ENCODE results near the gene PDE9A.

PDE9A gene

GRCh38 chr21:42639646-42640152, 13.7 kb upstream of the PDE9A start:
- Mint-ChIP-seq H3K4me3 (no peak overlapping the region), H3K36me3 (ENCODE audit: insufficient read depth) (peaks cover 2% of the 10 kb centered on the region), H3K4me1 (no peaks in the 10 kb centered on the region), H3K27ac (ENCODE audit: low read depth) (no peak overlapping the region), H3K9me3 (no peaks in the 10 kb centered on the region), H3K27me3 (peaks cover 32% of the 10 kb centered on the region)
- no peak for DNase-seq (ENCODE audit: low spot score in 2 of 2)
- ATAC-seq (replicated peaks; ENCODE audit: extremely low read depth, poor library complexity, severe bottlenecking), result no peak

DNA sequence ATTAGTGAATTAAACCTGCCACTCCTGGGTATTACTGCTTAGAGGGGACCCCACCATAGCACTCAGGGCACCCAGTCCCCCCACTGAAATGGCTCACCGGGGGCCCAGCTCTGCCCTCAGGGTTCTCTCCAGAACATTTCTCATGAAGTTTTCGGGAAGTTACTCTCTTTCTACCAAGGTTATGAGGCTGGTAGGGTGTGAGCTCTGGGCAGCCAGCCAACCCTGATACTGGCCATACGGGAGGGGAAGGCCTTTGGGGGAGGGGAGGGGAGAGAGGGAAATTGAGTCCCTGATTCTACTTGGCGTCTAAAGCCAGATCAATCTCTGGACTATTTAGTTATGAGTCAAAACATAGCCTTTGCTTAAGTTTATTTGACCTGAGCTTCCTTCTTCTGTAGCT, 12.9 kb upstream of the PDE9A start:
- no peaks in the 10 kb centered on the region for H3K4me1 Mint-ChIP-seq
- no peak overlapping the region for H3K27ac Mint-ChIP-seq (ENCODE audit: low read depth)
- H3K27me3 Mint-ChIP-seq, result peaks cover 36% of the 10 kb centered on the region
- DNase-seq (ENCODE audit: low spot score in 2 of 2), result no peak
- H3K9me3 Mint-ChIP-seq, result no peaks in the 10 kb centered on the region
- no peak overlapping the region for H3K4me3 Mint-ChIP-seq
- ATAC-seq (replicated peaks; ENCODE audit: extremely low read depth, poor library complexity, severe bottlenecking), result no peak
- H3K36me3 Mint-ChIP-seq (ENCODE audit: insufficient read depth), result peaks cover 2% of the 10 kb centered on the region

DNA sequence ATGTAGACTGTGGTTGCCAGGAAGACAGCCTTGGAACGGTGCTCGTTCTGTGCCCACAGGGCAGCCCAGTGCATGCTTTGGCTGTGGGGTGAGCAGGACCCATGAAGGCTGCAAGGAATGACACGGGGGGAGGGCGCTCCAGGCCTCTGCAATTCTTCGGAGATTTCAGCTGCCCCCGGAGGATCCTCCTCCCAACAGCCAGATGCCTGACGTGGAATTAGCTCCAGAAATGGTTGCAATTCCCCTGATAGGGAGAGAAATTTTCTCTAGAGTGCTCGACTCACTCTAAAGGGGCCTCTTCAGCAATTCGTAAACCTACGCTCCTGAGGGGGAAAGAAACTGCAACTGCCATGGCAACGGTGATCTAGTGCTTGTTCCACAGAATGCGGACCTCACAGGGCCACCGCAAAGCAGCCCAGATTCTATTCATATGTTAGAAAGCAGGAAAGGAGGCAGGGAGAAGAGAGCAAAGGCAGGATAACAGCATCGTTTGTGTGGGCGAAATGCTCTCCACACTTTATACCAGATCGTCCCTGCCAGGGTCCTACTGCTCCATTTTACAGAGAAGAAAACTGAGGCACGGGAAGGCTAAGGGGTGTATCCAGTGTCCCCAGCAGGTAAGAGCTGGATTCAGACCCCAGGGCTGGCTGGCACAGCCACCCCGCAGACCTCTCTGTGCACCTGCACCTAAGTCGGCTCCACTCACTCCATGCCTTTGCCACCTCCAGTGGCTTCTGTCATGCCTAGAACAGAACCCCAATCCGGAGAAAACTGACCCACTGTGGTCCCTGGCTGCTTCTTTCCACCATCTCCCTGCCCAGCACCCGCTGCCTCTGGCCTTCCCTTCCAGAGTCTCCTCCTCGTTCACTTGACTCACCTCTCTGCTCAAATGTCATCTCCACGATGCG, 11.9 kb upstream of the PDE9A start:
- H3K9me3 Mint-ChIP-seq, result no peaks in the 10 kb centered on the region

DNA sequence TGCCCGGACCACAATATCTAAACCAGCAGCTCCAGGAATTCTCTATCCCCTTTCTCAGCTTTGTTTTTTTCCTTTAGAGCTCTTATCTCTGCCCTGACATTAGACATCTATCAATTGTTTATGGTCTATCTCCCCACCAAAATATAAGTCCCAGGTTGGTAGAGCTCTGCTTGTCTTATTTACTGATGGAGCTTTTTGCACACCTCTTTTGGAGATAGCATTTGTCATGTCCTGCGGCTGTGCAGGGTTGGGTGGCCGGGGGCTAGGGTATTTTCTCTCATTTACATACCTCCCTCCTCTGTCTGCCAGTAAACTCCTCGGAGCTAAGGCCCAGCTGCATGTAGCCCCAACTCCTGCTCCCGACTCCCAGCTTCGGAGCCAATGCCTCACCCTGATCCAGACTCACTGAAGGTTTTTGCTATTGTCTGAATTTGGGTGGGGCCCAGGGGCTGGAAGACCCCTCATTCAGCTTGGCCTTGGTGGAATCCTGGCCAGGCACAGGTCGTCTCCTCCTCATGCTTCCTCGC, 11.1 kb upstream of the PDE9A start:
- ATAC-seq (replicated peaks; ENCODE audit: extremely low read depth, poor library complexity, severe bottlenecking) (no peak), DNase-seq (ENCODE audit: low spot score in 2 of 2) (no peak)
- H3K27ac Mint-ChIP-seq (ENCODE audit: low read depth), result no peak overlapping the region
- no peak overlapping the region for H3K4me3 Mint-ChIP-seq
- H3K4me1 Mint-ChIP-seq, result no peaks in the 10 kb centered on the region
- H3K9me3 Mint-ChIP-seq, result no peaks in the 10 kb centered on the region
- peaks cover 2% of the 10 kb centered on the region for H3K36me3 Mint-ChIP-seq (ENCODE audit: insufficient read depth)
- peaks cover 36% of the 10 kb centered on the region for H3K27me3 Mint-ChIP-seq

More for the DNA sequence above, 11.9 kb upstream of the PDE9A start:
- no peak for ATAC-seq (replicated peaks; ENCODE audit: extremely low read depth, poor library complexity, severe bottlenecking)
- Mint-ChIP-seq H3K27ac (ENCODE audit: low read depth) (no peak overlapping the region), H3K27me3 (peaks cover 36% of the 10 kb centered on the region), H3K36me3 (ENCODE audit: insufficient read depth) (peaks cover 2% of the 10 kb centered on the region), H3K4me1 (no peaks in the 10 kb centered on the region), H3K4me3 (no peak overlapping the region)
- DNase-seq (ENCODE audit: low spot score in 2 of 2), result no peak

DNA sequence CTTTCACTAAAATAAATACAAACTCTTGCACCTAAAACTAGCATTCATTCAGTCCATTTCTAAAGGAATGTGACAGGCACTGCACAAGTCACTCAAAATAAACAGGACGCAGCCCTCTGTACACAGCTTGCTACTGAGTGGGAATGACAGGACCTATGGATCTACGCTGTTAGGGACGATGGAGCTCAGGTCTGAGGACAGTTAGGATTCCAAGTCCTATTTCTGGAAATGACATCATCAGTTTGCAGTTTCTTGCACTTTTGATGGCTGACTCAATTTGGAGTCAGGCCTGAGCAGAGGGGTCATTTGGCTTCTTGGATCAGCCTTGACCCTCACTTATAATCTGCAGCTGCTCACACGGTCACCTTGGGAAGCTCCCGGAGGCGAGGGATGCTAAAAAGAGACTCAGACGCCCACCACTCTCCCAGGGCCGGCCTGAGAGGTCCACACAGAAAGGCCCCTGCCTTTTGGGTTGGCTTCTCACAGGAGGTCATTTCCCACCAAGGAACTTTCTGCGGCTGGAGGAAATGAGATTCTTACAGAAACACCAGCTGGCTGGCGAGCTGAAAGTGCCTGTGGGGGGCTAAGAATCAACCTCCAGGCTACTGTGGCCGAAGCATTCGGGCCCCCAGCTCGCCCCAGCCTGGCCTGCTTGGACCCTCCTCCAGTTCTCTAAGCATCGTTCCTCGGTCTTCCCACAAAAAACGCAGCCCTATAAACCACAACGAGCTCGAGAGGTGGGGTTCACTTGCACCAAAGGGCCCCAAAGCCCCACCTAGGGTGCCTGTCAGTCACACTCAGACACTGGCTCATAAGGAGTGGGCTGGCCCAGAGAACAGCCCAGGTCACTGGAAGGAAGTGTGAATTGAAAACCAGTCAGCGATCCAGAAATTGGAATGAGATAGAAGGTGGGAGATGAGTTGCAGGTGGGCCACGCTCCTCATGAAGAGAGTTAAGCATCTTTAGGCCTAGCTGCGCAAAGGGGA, 8.9 kb upstream of the PDE9A start:
- Mint-ChIP-seq H3K9me3 (no peaks in the 10 kb centered on the region), H3K27ac (ENCODE audit: low read depth) (no peak overlapping the region), H3K27me3 (peaks cover 42% of the 10 kb centered on the region), H3K4me1 (no peaks in the 10 kb centered on the region), H3K4me3 (no peak overlapping the region), H3K36me3 (ENCODE audit: insufficient read depth) (peaks cover 2% of the 10 kb centered on the region)
- DNase-seq (ENCODE audit: low spot score in 2 of 2) (no peak), ATAC-seq (replicated peaks; ENCODE audit: extremely low read depth, poor library complexity, severe bottlenecking) (no peak)

DNA sequence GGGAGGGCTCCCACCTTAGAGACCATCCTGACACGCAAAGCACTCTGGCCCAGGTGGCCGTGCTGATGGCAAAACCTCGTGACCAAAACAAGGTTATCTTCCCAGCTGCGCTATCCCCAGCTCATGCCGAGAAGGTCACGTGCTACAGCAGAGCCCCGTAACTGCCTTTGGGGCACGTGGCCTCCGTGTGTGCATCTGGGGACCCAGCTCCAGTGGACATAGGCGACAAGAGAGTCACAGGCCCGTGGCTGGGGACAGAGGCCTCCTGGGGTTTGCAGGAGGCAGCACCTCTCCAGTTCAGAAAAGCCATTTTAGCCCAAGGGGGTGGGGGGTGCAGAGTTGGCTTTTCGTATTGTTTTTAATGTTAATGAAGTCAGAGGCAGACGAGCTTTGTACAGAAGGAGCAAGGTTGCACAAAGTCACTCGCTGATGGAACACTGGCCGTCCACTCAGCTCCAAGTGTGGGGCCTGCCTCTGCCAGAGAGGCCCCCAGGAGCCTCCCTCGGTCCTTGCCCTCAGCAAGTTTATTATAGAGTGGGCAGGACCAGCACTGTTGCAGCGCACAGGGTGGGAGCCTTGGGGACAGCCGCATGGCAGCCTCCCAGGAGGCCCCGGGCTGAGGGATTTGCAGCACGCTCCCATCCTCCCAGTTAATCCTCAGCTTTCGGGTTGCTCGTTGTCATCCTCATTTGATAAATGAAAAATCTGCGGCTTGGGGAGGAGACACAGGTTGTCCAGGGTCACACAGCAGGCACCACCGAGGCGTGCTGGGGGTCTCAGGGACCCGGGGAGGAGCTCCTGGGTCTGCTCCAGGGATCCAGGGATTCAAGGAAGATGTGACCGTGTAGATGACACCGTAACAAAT, 8.0 kb upstream of the PDE9A start:
- Mint-ChIP-seq H3K4me1 (no peaks in the 10 kb centered on the region), H3K27ac (ENCODE audit: low read depth) (no peak overlapping the region), H3K9me3 (no peaks in the 10 kb centered on the region)

GRCh38 chr21:42646076-42646825, 7.2 kb upstream of the PDE9A start:
- no peak overlapping the region for H3K4me3 Mint-ChIP-seq
- no peak overlapping the region for H3K27ac Mint-ChIP-seq (ENCODE audit: low read depth)
- no peak for ATAC-seq (replicated peaks; ENCODE audit: extremely low read depth, poor library complexity, severe bottlenecking)
- H3K27me3 Mint-ChIP-seq, result peaks cover 51% of the 10 kb centered on the region
- DNase-seq (ENCODE audit: low spot score in 2 of 2), result no peak
- H3K9me3 Mint-ChIP-seq, result no peaks in the 10 kb centered on the region
- H3K36me3 Mint-ChIP-seq (ENCODE audit: insufficient read depth), result peaks cover 2% of the 10 kb centered on the region
- H3K4me1 Mint-ChIP-seq, result no peaks in the 10 kb centered on the region

More for the DNA sequence above, 8.0 kb upstream of the PDE9A start:
- Mint-ChIP-seq H3K36me3 (ENCODE audit: insufficient read depth) (peaks cover 2% of the 10 kb centered on the region), H3K27me3 (peaks cover 45% of the 10 kb centered on the region), H3K4me3 (no peak overlapping the region)
- ATAC-seq (replicated peaks; ENCODE audit: extremely low read depth, poor library complexity, severe bottlenecking) (no peak), DNase-seq (ENCODE audit: low spot score in 2 of 2) (no peak)

GRCh38 chr21:42646836-42647235, 6.6 kb upstream of the PDE9A start:
- H3K27me3 Mint-ChIP-seq, result peaks cover 51% of the 10 kb centered on the region
- H3K4me1 Mint-ChIP-seq, result no peaks in the 10 kb centered on the region
- no peak for ATAC-seq (replicated peaks; ENCODE audit: extremely low read depth, poor library complexity, severe bottlenecking)
- peaks cover 2% of the 10 kb centered on the region for H3K36me3 Mint-ChIP-seq (ENCODE audit: insufficient read depth)
- no peak overlapping the region for H3K27ac Mint-ChIP-seq (ENCODE audit: low read depth)
- no peak overlapping the region for H3K4me3 Mint-ChIP-seq
- no peak for DNase-seq (ENCODE audit: low spot score in 2 of 2)
- H3K9me3 Mint-ChIP-seq, result no peaks in the 10 kb centered on the region

DNA sequence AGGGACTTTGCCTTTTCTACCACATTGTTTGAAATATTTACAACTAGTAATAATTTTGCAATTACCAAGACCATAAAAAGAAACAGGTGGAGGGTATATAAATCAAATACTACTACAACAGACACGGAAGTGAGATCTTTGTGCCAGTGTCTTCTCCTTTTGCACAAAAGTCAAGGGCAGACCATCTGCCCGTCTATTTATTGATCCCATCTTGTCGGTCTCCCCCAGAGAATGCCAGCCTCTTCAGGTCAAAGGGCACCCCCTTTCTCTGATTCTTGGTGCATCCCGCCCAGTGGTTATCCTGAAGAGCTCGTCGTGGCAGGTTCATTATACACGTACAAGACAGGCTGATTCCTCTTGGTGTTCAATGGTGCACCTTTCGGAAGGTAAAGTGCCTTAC, 4.8 kb upstream of the PDE9A start:
- no peak for DNase-seq (ENCODE audit: low spot score in 2 of 2)
- ATAC-seq (replicated peaks; ENCODE audit: extremely low read depth, poor library complexity, severe bottlenecking), result no peak
- peaks cover 4% of the 10 kb centered on the region for H3K36me3 Mint-ChIP-seq (ENCODE audit: insufficient read depth)
- H3K27ac Mint-ChIP-seq (ENCODE audit: low read depth), result no peak overlapping the region
- no peaks in the 10 kb centered on the region for H3K9me3 Mint-ChIP-seq
- no peak overlapping the region for H3K4me3 Mint-ChIP-seq
- peaks cover 52% of the 10 kb centered on the region for H3K27me3 Mint-ChIP-seq
- no peaks in the 10 kb centered on the region for H3K4me1 Mint-ChIP-seq

DNA sequence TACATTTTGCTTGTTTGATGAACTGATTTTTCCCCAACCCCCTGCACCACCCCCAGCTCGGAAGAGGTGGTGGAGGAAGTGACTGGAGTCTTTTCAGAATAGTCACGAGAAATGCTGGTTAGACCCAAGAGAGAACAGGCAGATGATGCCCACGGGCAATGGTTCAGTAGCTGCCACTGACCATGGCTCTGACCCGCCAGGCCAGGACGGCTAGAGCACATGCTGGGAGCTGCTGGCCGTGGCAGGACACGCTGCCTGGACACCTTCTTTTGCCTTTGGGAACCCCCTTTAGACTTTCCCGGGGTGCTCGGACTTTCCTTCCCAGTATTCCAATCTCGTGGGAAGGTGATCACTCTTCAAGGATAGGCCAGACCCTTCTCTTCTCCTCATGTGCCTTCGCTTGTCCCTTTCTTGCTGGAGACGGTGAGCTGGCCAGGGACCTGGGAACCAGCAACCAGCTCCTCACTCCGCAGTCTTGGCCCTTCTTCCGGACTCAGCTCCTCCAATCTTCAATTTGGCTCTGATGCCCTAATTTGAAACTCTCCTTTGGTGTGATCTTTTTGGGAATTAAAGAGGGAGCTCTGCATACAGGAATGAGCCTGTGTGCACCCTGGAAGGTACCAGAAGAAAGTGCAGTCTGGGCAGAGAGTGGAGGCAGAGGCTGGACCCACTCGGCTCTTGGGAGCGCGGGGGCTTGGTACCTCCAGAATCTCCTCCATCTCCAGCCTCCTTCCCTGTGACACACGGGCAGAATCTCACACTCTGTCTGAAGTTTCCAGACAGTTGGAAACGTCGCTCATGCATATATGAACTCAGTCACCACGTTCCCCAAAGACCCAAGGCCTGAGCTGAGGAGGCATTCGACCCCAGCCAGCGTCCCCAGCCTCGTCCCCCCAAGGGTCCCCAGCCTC, 4.0 kb upstream of the PDE9A start:
- H3K36me3 Mint-ChIP-seq (ENCODE audit: insufficient read depth), result peaks cover 2% of the 10 kb centered on the region
- H3K27ac Mint-ChIP-seq (ENCODE audit: low read depth), result no peak overlapping the region
- H3K9me3 Mint-ChIP-seq, result no peaks in the 10 kb centered on the region
- ATAC-seq (replicated peaks; ENCODE audit: extremely low read depth, poor library complexity, severe bottlenecking) (no peak), DNase-seq (ENCODE audit: low spot score in 2 of 2) (no peak)
- peaks cover 46% of the 10 kb centered on the region for H3K27me3 Mint-ChIP-seq
- H3K4me1 Mint-ChIP-seq, result peaks cover under 1% of the 10 kb centered on the region
- H3K4me3 Mint-ChIP-seq, result no peak overlapping the region
